HG03439 (cell line): Measurements from ENCODE around the gene MEGF10.

Experiments
- ATAC-seq: cut with Tn5 transposase; IDR thresholded peaks from one replicate; pipeline ENCODE4 v1.9.1; 2021; ENCODE audit warnings: mild to moderate bottlenecking, moderate library complexity; ENCODE audit not compliant: unreplicated experiment

Gene MEGF10

GRCh38 chr5:127324756-127325155 is 34.2 kb downstream of the MEGF10 start:
- no peak for ATAC-seq

- no peak for ATAC-seq
Measured at GRCh38 chr5:127326431-127326830, 35.8 kb downstream of the MEGF10 start.

- ATAC-seq = no peak
Measured at GRCh38 chr5:127326976-127327755, 36.6 kb downstream of the MEGF10 start.

GRCh38 chr5:127330116-127330515 is 39.5 kb downstream of the MEGF10 start:
- no peak for ATAC-seq

GRCh38 chr5:127331890-127332649 is 41.5 kb downstream of the MEGF10 start:
- ATAC-seq = no peak

GRCh38 chr5:127333483-127333882 is 42.9 kb downstream of the MEGF10 start:
- ATAC-seq = no peak

- no peak for ATAC-seq
Measured at GRCh38 chr5:127335381-127335780, 44.8 kb downstream of the MEGF10 start.

- no peak for ATAC-seq
Measured at GRCh38 chr5:127337876-127338275, 47.3 kb downstream of the MEGF10 start.

GRCh38 chr5:127338501-127338900 is 47.9 kb downstream of the MEGF10 start:
- no peak for ATAC-seq

- no peak for ATAC-seq
Measured at GRCh38 chr5:127340606-127341005, 50.0 kb downstream of the MEGF10 start.

GRCh38 chr5:127342364-127342763 is 51.8 kb downstream of the MEGF10 start:
- no peak for ATAC-seq

GRCh38 chr5:127343313-127343712 is 52.7 kb downstream of the MEGF10 start:
- ATAC-seq = no peak

GRCh38 chr5:127343866-127344265 is 53.3 kb downstream of the MEGF10 start:
- ATAC-seq = no peak

GRCh38 chr5:127344931-127345330 is 54.3 kb downstream of the MEGF10 start:
- no peak for ATAC-seq

- ATAC-seq = no peak
Measured at GRCh38 chr5:127351418-127351817, 60.8 kb downstream of the MEGF10 start.

- no peak for ATAC-seq
Measured at GRCh38 chr5:127352068-127352467, 61.5 kb downstream of the MEGF10 start.

GRCh38 chr5:127353327-127353726 is 62.7 kb downstream of the MEGF10 start:
- ATAC-seq = no peak

- ATAC-seq = no peak
Measured at GRCh38 chr5:127353796-127354195, 63.2 kb downstream of the MEGF10 start.

GRCh38 chr5:127355337-127355736 is 64.7 kb downstream of the MEGF10 start:
- no peak for ATAC-seq

GRCh38 chr5:127358284-127358683 is 67.7 kb downstream of the MEGF10 start:
- no peak for ATAC-seq

- ATAC-seq = no peak
Measured at GRCh38 chr5:127358740-127359139, 68.1 kb downstream of the MEGF10 start.

GRCh38 chr5:127359502-127359901 is 68.9 kb downstream of the MEGF10 start:
- no peak for ATAC-seq
